ENCODE measurements around the gene CRTC1.

- no peak for TF ChIP-seq CTCF (IDR thresholded peaks at IDR 0.05 in 4 of 5, conservative IDR thresholded peaks at IDR 0.05 in 1 of 5)
- TF ChIP-seq POLR2A (IDR thresholded peaks at IDR 0.05) = no peak
Measured at GRCh38 chr19:18800079-18800478, 116.6 kb downstream of the CRTC1 start.
